Keratinocyte (primary cell): ENCODE results near the gene CLK4. TPM values are rescaled to one million over a fixed set of nuclear protein-coding genes. Genes with fewer than 3 reads are reported as not detected.

Experiments used
- DNase-seq: peaks from one replicate; pipeline ENCODE4 v3.0.0-alpha.2; 2011; ENCODE audit warnings: low read depth, missing footprints, low spot score
- FAIRE-seq: peaks from 2 replicates; lab custom pipeline; 2011; peaks lifted over from hg19 to GRCh38; lab: Jason Lieb, UNC
- H2AFZ ChIP-seq: 2 replicates; pipeline ENCODE4 v1.6.0; 2012; ENCODE audit warnings: low read length, control low read depth, inconsistent platforms; ENCODE audit not compliant: control insufficient read depth
- H3K27ac ChIP-seq: 2 replicates; pipeline ENCODE4 v1.5.1; 2011; ENCODE audit warnings: low read length; ENCODE audit not compliant: control insufficient read depth, insufficient read depth
- H3K27me3 ChIP-seq: 3 replicates; pipeline ENCODE4 v1.6.0; 2011; ENCODE audit warnings: low read length; ENCODE audit not compliant: control insufficient read depth, insufficient read depth; ENCODE audit errors: extremely low read depth
- H3K36me3 ChIP-seq, 2 experiments: 2 replicates in 1 of 2; 3 replicates in 1 of 2; pipeline ENCODE4 v1.5.1; 2011; ENCODE audit warnings: low read length in 2 of 2, mild to moderate bottlenecking in 1 of 2; ENCODE audit not compliant: control insufficient read depth in 2 of 2, insufficient read depth in 2 of 2; ENCODE audit errors: extremely low read depth in 1 of 2
- H3K4me1 ChIP-seq: 3 replicates; pipeline ENCODE4 v1.5.1; 2011; ENCODE audit warnings: low read length; ENCODE audit not compliant: control insufficient read depth, insufficient read depth; ENCODE audit errors: extremely low read depth
- H3K4me2 ChIP-seq: 3 replicates; pipeline ENCODE4 v1.6.0; 2011; ENCODE audit warnings: low read depth, low read length; ENCODE audit not compliant: control insufficient read depth, insufficient read depth; ENCODE audit errors: extremely low read depth
- H3K4me3 ChIP-seq, 3 experiments: fragments of 200-600 bp in 1 of 3; sonication (generic) in 1 of 3; 2 replicates in 2 of 3; 3 replicates in 1 of 3; pipeline ENCODE4 v1.5.1; 2011 to 2016; ENCODE audit warnings: low read length in 3 of 3, mild to moderate bottlenecking in 3 of 3, control low read depth in 2 of 3, inconsistent platforms in 1 of 3, low read depth in 1 of 3, mixed read lengths in 1 of 3, mixed run types in 1 of 3, moderate library complexity in 1 of 3; ENCODE audit not compliant: control insufficient read depth in 2 of 3, insufficient read depth in 2 of 3; ENCODE audit errors: extremely low read depth in 1 of 3
- H3K79me2 ChIP-seq: 2 replicates; pipeline ENCODE4 v1.6.0; 2012; ENCODE audit warnings: low read length; ENCODE audit not compliant: control insufficient read depth, insufficient read depth
- H3K9ac ChIP-seq: 3 replicates; pipeline ENCODE4 v1.6.0; 2011; ENCODE audit warnings: low read length; ENCODE audit not compliant: control insufficient read depth, insufficient read depth; ENCODE audit errors: extremely low read depth
- H3K9me1 ChIP-seq: 3 replicates; pipeline ENCODE4 v1.6.0; 2011; ENCODE audit warnings: low read length; ENCODE audit not compliant: control insufficient read depth, insufficient read depth; ENCODE audit errors: extremely low read depth
- H3K9me3 ChIP-seq: 2 replicates; pipeline ENCODE4 v1.5.1; 2012; ENCODE audit warnings: low read depth, low read length; ENCODE audit not compliant: control insufficient read depth
- H4K20me1 ChIP-seq: 3 replicates; pipeline ENCODE4 v1.6.0; 2011; ENCODE audit warnings: low read length; ENCODE audit not compliant: control insufficient read depth, insufficient read depth; ENCODE audit errors: extremely low read depth
- EZH2 ChIP-seq: IDR thresholded peaks from one replicate; pipeline ENCODE4 v1.6.1; 2012; ENCODE audit warnings: inconsistent platforms, mild to moderate bottlenecking, low read length, moderate library complexity
- dilution Hi-C: fragments of 300-500 bp; cut with MboI; formaldehyde crosslinking; loops from one replicate; pipeline ENCODE4 v1.7.0; 2020; ENCODE audit warnings: low sequenced_read_pairs; ENCODE audit not compliant: extremely low pct_ligation_motif_present
- polyA plus RNA-seq, 5 experiments: library from polyadenylated mRNA; depleted of rRNA in 3 of 5; stranded (reverse) in 3 of 5; stranded (forward) in 1 of 5; unstranded in 1 of 5; fragments of >200 nt; gene quantifications; 1 replicate in 1 of 5; 2 replicates in 3 of 5; 3 replicates in 1 of 5; pipeline versions ENCODE4 v1.2.1 to v1.2.3, GENCODE V29; 2011 to 2012; ENCODE audit warnings: missing spikeins in 2 of 5, low read depth in 1 of 5, low replicate concordance in 1 of 5
- TF ChIP-seq, protein P1 (sequence below), 3 experiments: IDR thresholded peaks in 1 of 3; conservative IDR thresholded peaks in 1 of 3; optimal IDR thresholded peaks in 1 of 3; 2 replicates in 2 of 3; 3 replicates in 1 of 3; pipeline versions ENCODE3 to v1.5.1; 2011; ENCODE audit warnings: low read length in 3 of 3, mild to moderate bottlenecking in 3 of 3, moderate library complexity in 2 of 3, control low read depth in 1 of 3, inconsistent platforms in 1 of 3; ENCODE audit not compliant: insufficient read depth in 2 of 3; ENCODE audit errors: extremely low read depth in 1 of 3

Gene CLK4
- polyA plus RNA-seq, 1 donor (not counting 4 experiments of a cell fraction or from before 2014, with no cell fraction given): 17.3 TPM

DNA sequence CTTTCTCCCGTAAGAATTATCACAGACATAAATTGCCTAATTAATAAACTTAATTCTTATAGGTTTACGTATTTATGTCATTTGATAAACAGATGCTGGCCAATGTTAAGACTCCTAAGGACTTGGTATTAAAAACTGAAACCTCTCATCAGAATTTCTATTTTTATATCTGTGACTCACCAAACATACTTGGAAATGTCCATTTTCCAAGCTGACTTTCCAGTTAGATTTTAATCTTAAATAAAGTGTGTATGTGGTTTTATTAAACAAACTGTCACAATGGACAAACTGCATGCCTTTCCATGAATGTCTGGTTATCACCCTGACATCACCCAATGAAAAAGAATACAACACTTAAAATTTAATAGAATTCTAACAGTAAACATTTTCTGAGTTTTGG is 24.1 kb downstream of the CLK4 start:
- Histone ChIP-seq H3K27me3 (no peaks in the 10 kb centered on the region), H4K20me1 (no peaks in the 10 kb centered on the region), H3K4me1 (no peaks in the 10 kb centered on the region), H3K79me2 (no peaks in the 10 kb centered on the region), H3K4me3 (no peak overlapping the region), H2AFZ (no peak overlapping the region), H3K4me2 (no peak overlapping the region), H3K36me3 (peaks cover 15% of the 10 kb centered on the region in 2 experiments), H3K9me3 (no peaks in the 10 kb centered on the region), H3K9ac (no peak overlapping the region), H3K27ac (no peak overlapping the region), H3K9me1 (no peaks in the 10 kb centered on the region)
- no peak for TF ChIP-seq EZH2
- TF ChIP-seq, protein P1, sequence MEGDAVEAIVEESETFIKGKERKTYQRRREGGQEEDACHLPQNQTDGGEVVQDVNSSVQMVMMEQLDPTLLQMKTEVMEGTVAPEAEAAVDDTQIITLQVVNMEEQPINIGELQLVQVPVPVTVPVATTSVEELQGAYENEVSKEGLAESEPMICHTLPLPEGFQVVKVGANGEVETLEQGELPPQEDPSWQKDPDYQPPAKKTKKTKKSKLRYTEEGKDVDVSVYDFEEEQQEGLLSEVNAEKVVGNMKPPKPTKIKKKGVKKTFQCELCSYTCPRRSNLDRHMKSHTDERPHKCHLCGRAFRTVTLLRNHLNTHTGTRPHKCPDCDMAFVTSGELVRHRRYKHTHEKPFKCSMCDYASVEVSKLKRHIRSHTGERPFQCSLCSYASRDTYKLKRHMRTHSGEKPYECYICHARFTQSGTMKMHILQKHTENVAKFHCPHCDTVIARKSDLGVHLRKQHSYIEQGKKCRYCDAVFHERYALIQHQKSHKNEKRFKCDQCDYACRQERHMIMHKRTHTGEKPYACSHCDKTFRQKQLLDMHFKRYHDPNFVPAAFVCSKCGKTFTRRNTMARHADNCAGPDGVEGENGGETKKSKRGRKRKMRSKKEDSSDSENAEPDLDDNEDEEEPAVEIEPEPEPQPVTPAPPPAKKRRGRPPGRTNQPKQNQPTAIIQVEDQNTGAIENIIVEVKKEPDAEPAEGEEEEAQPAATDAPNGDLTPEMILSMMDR (optimal IDR thresholded peaks at IDR 0.05 in 1 of 3, IDR thresholded peaks at IDR 0.05 in 1 of 3, conservative IDR thresholded peaks at IDR 0.05 in 1 of 3; ENCODE audit: extremely low read depth in 1 of 3, insufficient read depth in 2 of 3, low read length in 3 of 3): no peak
- FAIRE-seq: no peak
- dilution Hi-C loops: no loop called here
- DNase-seq: no peak

DNA sequence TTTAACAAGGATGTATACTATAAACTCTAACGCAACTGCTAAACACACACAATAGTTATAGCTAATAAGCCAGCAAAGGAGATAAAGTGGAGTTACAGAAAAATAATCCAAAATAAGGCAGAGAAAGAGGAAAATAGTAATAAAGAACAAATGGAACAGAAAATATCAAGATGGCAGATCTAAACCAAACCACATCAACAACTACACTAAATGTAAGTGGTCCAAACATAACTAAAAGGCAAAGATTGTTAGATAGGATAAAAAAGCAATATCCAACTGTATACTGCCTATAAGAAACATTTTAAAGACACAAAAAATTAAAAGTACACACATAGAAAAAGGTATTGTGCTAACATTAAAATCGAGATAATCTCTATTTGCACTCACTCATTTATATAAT is 31.1 kb downstream of the CLK4 start:
- no peak for TF ChIP-seq EZH2
- TF ChIP-seq, protein P1 (optimal IDR thresholded peaks at IDR 0.05 in 1 of 3, IDR thresholded peaks at IDR 0.05 in 1 of 3, conservative IDR thresholded peaks at IDR 0.05 in 1 of 3; ENCODE audit: extremely low read depth in 1 of 3, insufficient read depth in 2 of 3, low read length in 3 of 3): no peak
- dilution Hi-C loops: no loop called here
- Histone ChIP-seq H3K27me3 (no peaks in the 10 kb centered on the region), H3K79me2 (no peaks in the 10 kb centered on the region), H3K4me3 (no peak overlapping the region), H3K27ac (no peak overlapping the region), H3K36me3 (no peaks in the 10 kb centered on the region), H3K4me1 (peaks cover 11% of the 10 kb centered on the region), H4K20me1 (no peaks in the 10 kb centered on the region), H3K9me1 (no peaks in the 10 kb centered on the region), H3K9me3 (no peaks in the 10 kb centered on the region), H3K4me2 (no peak overlapping the region), H3K9ac (no peak overlapping the region), H2AFZ (no peak overlapping the region)
- FAIRE-seq (no peak), DNase-seq (no peak)
